ENCODE measurements around the gene COL4A2.

GRCh38 chr13:110366733-110367132, 59.6 kb downstream of the COL4A2 start:
- TF ChIP-seq, protein P1, sequence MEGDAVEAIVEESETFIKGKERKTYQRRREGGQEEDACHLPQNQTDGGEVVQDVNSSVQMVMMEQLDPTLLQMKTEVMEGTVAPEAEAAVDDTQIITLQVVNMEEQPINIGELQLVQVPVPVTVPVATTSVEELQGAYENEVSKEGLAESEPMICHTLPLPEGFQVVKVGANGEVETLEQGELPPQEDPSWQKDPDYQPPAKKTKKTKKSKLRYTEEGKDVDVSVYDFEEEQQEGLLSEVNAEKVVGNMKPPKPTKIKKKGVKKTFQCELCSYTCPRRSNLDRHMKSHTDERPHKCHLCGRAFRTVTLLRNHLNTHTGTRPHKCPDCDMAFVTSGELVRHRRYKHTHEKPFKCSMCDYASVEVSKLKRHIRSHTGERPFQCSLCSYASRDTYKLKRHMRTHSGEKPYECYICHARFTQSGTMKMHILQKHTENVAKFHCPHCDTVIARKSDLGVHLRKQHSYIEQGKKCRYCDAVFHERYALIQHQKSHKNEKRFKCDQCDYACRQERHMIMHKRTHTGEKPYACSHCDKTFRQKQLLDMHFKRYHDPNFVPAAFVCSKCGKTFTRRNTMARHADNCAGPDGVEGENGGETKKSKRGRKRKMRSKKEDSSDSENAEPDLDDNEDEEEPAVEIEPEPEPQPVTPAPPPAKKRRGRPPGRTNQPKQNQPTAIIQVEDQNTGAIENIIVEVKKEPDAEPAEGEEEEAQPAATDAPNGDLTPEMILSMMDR (IDR thresholded peaks at IDR 0.05) = no peak
- no peak for TF ChIP-seq POLR2A (IDR thresholded peaks at IDR 0.05)
